ENCODE data around the gene APMAP. TPM values are rescaled to one million over a fixed set of nuclear protein-coding genes. Genes with fewer than 3 reads are reported as not detected.

The APMAP gene
- total RNA-seq (2014; rRNA removed; shearing (Covaris generic)), result 103 and 107 TPM in 2 replicates

DNA sequence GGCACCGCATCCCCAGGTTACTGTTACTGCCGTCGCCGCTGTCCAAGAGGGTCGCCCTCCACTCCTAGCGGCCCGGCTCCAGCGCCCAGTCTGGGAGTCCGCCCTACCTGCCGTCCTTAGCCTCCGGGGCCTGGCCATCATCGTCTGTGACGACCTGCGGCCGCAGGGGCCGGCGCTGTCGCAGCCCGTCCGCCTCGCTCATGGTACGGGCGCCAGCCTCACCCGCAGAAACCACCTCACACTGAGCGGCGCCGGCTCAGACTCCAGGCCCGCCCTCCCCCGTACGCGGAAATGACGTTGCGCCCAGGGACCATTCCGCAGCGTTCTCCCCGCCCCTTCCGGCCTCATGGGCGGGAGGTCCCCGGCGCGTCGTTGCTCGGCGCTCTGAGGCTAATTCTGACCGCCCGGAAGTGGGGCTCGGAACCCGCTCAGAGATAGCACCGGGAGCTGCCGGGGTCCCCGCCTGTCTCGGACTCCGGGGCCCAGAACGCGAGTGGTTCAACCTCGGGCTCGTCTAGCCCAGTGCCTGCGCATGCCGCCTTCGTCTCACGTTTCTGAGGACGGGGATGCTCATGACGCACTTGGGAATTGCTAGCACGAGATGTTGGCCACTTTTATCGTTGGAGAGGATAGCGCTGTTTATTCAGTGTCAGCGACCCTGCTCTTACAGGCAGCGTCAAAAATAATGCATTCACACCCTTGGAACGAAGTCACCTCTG, at the start of gene APMAP:
Gene APMAP (minus strand): TSS at position 265 of the 719 bp plus-strand sequence. CDS start 63 bp downstream, at position 202.
- H3K27ac ChIP-seq, result peak within 1 kb of the TSS; percentile 56
- DNase-seq, result peak; percentile 93 to 96
- H3K36me3 ChIP-seq, result no peaks in the 10 kb centered on the region
- H3K4me3 ChIP-seq, result peak within 1 kb of the TSS; percentile 80
- no peaks in the 10 kb centered on the region for H3K27me3 ChIP-seq
- H3K9me3 ChIP-seq (replicated peaks), result no peaks in the 10 kb centered on the region
- H3K4me1 ChIP-seq, result peaks cover 20% of the 10 kb centered on the region

DNA sequence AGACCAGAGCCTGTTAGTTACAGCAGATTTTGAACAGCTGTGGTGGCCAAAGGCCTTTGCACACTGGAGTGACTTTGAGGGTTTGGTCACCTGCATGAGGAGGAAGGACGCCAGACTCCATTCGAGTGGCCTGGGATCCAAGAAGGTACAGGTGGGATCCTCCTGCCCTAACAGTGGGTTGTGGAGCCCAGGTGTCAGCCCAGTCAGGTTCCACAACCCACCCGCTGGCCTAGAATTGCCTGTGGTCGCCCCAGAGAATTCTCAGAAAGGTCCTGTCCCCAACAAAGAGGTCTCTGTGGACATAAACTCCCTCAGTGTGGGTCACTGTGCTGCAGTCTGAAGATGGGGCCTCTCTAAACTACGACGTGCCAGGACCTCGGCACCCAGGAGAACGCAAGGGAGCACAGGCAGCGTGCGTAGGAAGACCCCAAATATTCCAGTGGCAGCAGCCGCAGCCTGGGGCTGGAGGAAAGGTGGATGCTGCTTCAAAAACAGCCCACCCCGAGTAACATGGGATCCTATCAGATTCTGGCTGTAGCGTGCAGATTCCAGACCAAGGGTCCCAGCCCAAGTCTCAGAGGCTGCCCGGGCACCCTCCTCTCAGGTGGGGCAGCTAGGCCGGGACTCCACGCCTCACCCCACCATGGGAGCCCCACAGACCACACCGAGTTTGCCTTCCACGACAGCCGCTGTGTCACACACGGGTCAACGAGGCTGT, 49.4 kb upstream of the APMAP start:
- Histone ChIP-seq H3K4me1 (peaks cover 36% of the 10 kb centered on the region), H3K9me3 (replicated peaks) (no peaks in the 10 kb centered on the region), H3K4me3 (no peak overlapping the region), H3K27me3 (peaks cover 13% of the 10 kb centered on the region; the same call in 1 of the 2 replicates), H3K27ac (no peak overlapping the region), H3K36me3 (no peaks in the 10 kb centered on the region)
- no peak for DNase-seq

DNA sequence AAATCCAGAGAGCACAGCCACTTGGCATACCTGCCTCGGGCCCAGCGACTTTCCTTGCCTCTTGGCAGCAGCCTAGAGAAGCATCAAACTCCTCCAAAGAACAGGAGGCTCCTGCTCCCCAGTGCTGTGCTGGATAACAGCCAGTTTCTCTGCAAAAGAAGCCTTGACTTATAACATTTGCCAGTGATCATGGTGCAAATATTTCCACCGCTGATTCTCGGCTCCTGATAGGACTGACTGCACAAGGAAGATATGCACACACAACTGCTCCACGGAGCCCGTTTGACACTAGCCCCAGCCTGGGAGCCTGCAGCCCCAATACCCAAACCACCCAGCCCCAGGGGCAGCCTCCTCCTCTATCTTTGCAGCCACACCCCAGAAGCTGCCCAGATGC, 47.9 kb upstream of the APMAP start:
- peak overlapping the region; percentile 18; the same call in 1 of the 2 replicates for H3K27ac ChIP-seq

DNA sequence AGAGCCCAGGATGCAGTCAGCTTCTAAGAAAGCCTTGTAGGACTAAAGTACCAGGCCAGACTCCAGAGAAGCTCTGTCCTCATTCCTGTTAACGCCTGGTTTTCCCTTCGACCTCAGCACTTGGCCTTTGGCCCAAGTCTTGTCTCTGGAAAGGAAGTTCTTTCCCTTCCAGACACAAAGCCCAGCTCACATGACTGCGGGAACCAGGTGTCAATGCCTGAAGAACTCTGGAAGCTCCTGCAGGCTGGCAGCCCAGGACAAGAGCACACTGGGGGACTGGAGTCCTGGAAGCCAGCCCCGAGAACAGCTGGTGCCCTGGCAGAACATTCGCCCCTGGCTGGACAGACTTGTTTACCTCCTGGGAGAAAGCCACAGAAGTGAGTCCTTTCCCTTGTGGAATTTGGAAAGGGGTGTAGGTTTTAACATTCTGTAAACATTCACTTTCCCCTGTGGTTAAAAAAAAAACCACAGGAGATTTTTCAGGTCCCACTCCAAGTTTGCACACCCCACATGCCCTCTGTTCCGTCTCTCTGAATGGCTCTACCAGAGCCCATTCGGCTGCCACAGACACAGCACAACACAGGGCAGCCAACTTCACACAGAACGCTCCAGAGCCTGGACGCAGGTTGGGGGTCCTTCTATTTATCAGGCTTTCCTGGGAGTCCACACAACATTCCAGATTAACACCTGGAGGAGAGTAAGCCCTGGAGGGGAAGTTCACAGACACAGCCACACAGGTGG, 47.3 kb upstream of the APMAP start:
- Histone ChIP-seq H3K9me3 (replicated peaks) (no peaks in the 10 kb centered on the region), H3K27me3 (peaks cover 2% of the 10 kb centered on the region; the same call in 1 of the 2 replicates), H3K27ac (peak overlapping the region; percentile 18; the same call in 1 of the 2 replicates), H3K36me3 (no peaks in the 10 kb centered on the region), H3K4me3 (no peak overlapping the region), H3K4me1 (peaks cover 51% of the 10 kb centered on the region)
- DNase-seq, result peak; percentile 94 to 96

More for the DNA sequence above, 47.9 kb upstream of the APMAP start:
- Histone ChIP-seq H3K36me3 (no peaks in the 10 kb centered on the region), H3K4me3 (no peak overlapping the region), H3K27me3 (peaks cover 6% of the 10 kb centered on the region; the same call in 1 of the 2 replicates), H3K9me3 (replicated peaks) (no peaks in the 10 kb centered on the region), H3K4me1 (peaks cover 50% of the 10 kb centered on the region)
- peak; percentile 57 to 66 for DNase-seq

DNA sequence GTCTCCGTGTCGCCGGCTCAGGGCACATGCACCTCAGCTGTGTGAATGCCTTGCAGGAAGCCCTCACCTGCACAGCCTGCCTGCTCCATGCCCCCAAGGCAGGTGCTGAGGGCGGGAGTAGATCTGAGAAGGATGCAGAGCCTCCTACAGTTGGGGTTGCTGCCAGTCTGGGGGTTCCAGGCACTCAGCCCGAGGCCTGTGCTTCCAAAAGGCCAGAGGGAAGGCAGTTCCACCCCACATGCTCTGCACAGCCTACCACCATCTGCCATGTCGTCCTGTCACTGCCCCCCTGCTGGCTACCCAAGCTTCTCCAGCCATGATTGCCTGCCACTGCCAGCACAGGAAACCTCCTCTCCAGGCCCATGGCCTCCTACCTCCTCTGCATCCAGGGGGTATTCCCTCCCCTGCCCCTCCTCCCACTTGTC, 46.1 kb upstream of the APMAP start:
- no peak overlapping the region for H3K27ac ChIP-seq
- H3K4me1 ChIP-seq, result peaks cover 55% of the 10 kb centered on the region

GRCh38 chr20:25038103-25038410, 45.5 kb upstream of the APMAP start:
- peaks cover 61% of the 10 kb centered on the region for H3K4me1 ChIP-seq
- no peak for DNase-seq
- H3K4me3 ChIP-seq, result no peak overlapping the region
- H3K36me3 ChIP-seq, result no peaks in the 10 kb centered on the region
- no peaks in the 10 kb centered on the region for H3K9me3 ChIP-seq (replicated peaks)
- H3K27ac ChIP-seq, result no peak overlapping the region
- H3K27me3 ChIP-seq, result no peaks in the 10 kb centered on the region

More for the DNA sequence above, 46.1 kb upstream of the APMAP start:
- Histone ChIP-seq H3K36me3 (no peaks in the 10 kb centered on the region), H3K27me3 (no peaks in the 10 kb centered on the region), H3K9me3 (replicated peaks) (no peaks in the 10 kb centered on the region), H3K4me3 (no peak overlapping the region)
- no peak for DNase-seq

- no peak for DNase-seq
- H3K27me3 ChIP-seq, result no peaks in the 10 kb centered on the region
- no peaks in the 10 kb centered on the region for H3K9me3 ChIP-seq (replicated peaks)
- H3K4me1 ChIP-seq, result peaks cover 63% of the 10 kb centered on the region
- no peaks in the 10 kb centered on the region for H3K36me3 ChIP-seq
- peak overlapping the region; percentile 74; the same call in 1 of the 2 replicates for H3K27ac ChIP-seq
- H3K4me3 ChIP-seq, result no peak overlapping the region
These were observed 44.9 kb upstream of the APMAP start for GRCh38 chr20:25037288-25038102.

GRCh38 chr20:25036331-25036936, 43.9 kb upstream of the APMAP start:
- Histone ChIP-seq H3K9me3 (replicated peaks) (no peaks in the 10 kb centered on the region), H3K27me3 (no peaks in the 10 kb centered on the region), H3K27ac (peak overlapping the region; percentile 74), H3K36me3 (no peaks in the 10 kb centered on the region), H3K4me1 (peaks cover 72% of the 10 kb centered on the region), H3K4me3 (peak overlapping the region; percentile 14)
- DNase-seq, result peak; percentile 58 to 77

DNA sequence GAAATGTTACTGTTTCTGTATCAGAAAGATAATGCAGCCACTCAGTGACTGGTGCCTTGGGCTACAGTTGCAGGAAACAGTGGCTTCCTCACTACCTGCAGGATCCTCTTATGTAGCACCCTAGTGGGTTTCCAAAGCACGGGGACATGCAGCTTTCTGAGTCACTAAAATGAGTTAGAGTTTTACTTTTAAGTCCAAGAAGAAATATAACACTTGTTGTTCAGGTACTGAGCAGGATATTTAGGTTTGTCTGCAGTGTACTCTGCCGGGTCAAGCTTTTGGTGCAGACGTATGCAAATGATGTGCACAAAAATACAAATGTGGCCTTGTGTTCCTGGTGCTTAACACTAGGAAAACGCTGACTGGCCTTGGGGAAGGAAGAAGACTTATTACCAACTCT, 43.4 kb upstream of the APMAP start:
- no peaks in the 10 kb centered on the region for H3K9me3 ChIP-seq (replicated peaks)
- H3K4me3 ChIP-seq, result peak overlapping the region; percentile 14
- H3K27ac ChIP-seq, result peak overlapping the region; percentile 74
- H3K36me3 ChIP-seq, result no peaks in the 10 kb centered on the region
- H3K27me3 ChIP-seq, result no peaks in the 10 kb centered on the region
- H3K4me1 ChIP-seq, result peaks cover 72% of the 10 kb centered on the region
- DNase-seq, result no peak

- no peak for DNase-seq
- Histone ChIP-seq H3K9me3 (replicated peaks) (no peaks in the 10 kb centered on the region), H3K27me3 (no peaks in the 10 kb centered on the region), H3K36me3 (no peaks in the 10 kb centered on the region), H3K4me1 (peaks cover 55% of the 10 kb centered on the region), H3K27ac (peak overlapping the region; percentile 88), H3K4me3 (no peak overlapping the region)
These were observed 41.4 kb upstream of the APMAP start for GRCh38 chr20:25033924-25034300.

GRCh38 chr20:25033265-25033923, 40.8 kb upstream of the APMAP start:
- Histone ChIP-seq H3K27ac (peak overlapping the region; percentile 88), H3K27me3 (no peaks in the 10 kb centered on the region), H3K9me3 (replicated peaks) (no peaks in the 10 kb centered on the region), H3K4me3 (peak overlapping the region; percentile 37), H3K36me3 (no peaks in the 10 kb centered on the region), H3K4me1 (peaks cover 50% of the 10 kb centered on the region)
- DNase-seq, result peak; percentile 77 to 91

- peak overlapping the region; percentile 37 for H3K4me3 ChIP-seq
- no peaks in the 10 kb centered on the region for H3K9me3 ChIP-seq (replicated peaks)
- no peaks in the 10 kb centered on the region for H3K36me3 ChIP-seq
- no peaks in the 10 kb centered on the region for H3K27me3 ChIP-seq
- peaks cover 43% of the 10 kb centered on the region for H3K4me1 ChIP-seq
- H3K27ac ChIP-seq, result peak overlapping the region; percentile 88
- DNase-seq, result peak; percentile 85 to 92
These were observed 40.1 kb upstream of the APMAP start for GRCh38 chr20:25032478-25033264.

GRCh38 chr20:25032065-25032477, 39.5 kb upstream of the APMAP start:
- Histone ChIP-seq H3K4me3 (peak overlapping the region; percentile 37), H3K4me1 (peaks cover 37% of the 10 kb centered on the region), H3K36me3 (no peaks in the 10 kb centered on the region), H3K27ac (peak overlapping the region; percentile 88), H3K27me3 (no peaks in the 10 kb centered on the region), H3K9me3 (replicated peaks) (no peaks in the 10 kb centered on the region)
- peak; percentile 65 to 75 for DNase-seq

All from SJCRH30 (cell line).